Subcutaneous abdominal adipose tissue (tissue), 5 donors: ENCODE data around the gene IER3.
A peak's percentile ranks its signal among the peaks of the same experiment; 100 is the strongest.
"Not testable (repeated sequence)": the region's sequence is repeated elsewhere in the genome, so short reads cannot be mapped to it uniquely, and the experiment has no call there.

Experiments used
- H3K27ac ChIP-seq: one replicate; pipeline ENCODE4 v1.7.0; 2013; ENCODE audit warnings: low read depth, mild to moderate bottlenecking, inconsistent platforms, low read length, moderate library complexity
- H3K27me3 ChIP-seq, 5 donors: one replicate each; pipeline ENCODE4 v1.7.0; 2013; ENCODE audit warnings: low read length in 5 of 5, inconsistent platforms in 1 of 5; ENCODE audit not compliant: control insufficient read depth in 5 of 5, insufficient read depth in 4 of 5
- H3K36me3 ChIP-seq, 5 donors: one replicate each; pipeline ENCODE4 v1.7.0; 2013; ENCODE audit warnings: low read length in 5 of 5; ENCODE audit not compliant: control insufficient read depth in 5 of 5, insufficient read depth in 5 of 5
- H3K4me1 ChIP-seq, 5 donors: one replicate each; pipeline ENCODE4 v1.7.0; 2013; ENCODE audit warnings: low read length in 5 of 5, mild to moderate bottlenecking in 3 of 5, moderate library complexity in 1 of 5; ENCODE audit not compliant: control insufficient read depth in 5 of 5, insufficient read depth in 5 of 5
- H3K4me3 ChIP-seq, 5 donors: one replicate each; pipeline ENCODE4 v1.7.0; 2013; ENCODE audit warnings: low read length in 5 of 5, low read depth in 1 of 5
- H3K9ac ChIP-seq, 5 donors: one replicate each; pipeline ENCODE4 v1.7.0; 2013; ENCODE audit warnings: low read length in 5 of 5, mild to moderate bottlenecking in 4 of 5, moderate library complexity in 3 of 5
- H3K9me3 ChIP-seq, 5 donors: one replicate each; pipeline ENCODE4 v1.7.0; 2013; ENCODE audit warnings: low read length in 5 of 5; ENCODE audit not compliant: control insufficient read depth in 5 of 5
- donor health status: healthy.
- donor health status: healthy.
- donor health status: healthy.
- donor health status: healthy.
- donor health status: healthy.

The IER3 gene

DNA sequence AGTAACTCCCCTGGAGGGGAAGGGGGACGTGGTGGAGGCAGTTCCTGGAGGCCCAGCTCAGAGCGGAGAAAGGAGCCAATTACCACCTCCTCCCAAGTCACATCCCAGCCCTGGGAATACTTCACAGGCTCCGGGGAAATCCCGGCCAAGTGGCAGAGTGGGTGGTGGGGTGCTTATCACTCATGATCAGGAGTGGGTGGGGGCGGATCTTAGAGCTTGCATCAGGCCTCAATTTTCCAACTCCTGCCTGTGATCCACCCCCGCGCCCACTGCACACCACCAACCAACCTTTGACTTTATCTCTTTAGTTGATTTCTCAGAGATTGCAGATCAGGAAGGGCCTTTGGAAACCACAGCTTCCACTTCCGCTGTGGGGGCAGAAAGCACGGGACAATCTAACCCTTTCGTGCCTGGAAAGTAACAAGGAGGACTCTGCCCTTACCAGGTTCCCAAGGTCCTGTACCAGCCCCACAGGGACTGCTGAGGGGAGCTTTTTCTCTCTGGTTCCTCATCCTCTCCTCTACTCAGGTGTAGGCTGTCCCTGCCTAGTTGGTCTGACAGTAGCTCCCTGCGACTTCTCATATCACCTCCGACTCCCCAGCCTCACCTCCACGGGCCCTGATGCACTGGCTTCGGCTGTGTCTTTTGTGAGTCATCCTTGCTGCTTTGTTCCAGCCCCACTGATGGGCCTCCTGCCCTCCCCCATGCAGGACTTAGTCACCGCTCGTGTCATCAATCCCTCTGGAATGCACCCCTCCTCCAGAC is 24.9 kb upstream of the IER3 start:
- Histone ChIP-seq H3K27me3 (no peaks in the 10 kb centered on the region), H3K36me3 (no peaks in the 10 kb centered on the region), H3K9me3 (no peaks in the 10 kb centered on the region), H3K4me1 (peaks cover 5 to 17% (median 10%) of the 10 kb centered on the region in 5 donors), H3K4me3 (peak overlapping the region in 1 of 5 donors; percentile 29), H3K9ac (peak overlapping the region in 1 of 5 donors; percentile 51), H3K27ac (no peak overlapping the region)

DNA sequence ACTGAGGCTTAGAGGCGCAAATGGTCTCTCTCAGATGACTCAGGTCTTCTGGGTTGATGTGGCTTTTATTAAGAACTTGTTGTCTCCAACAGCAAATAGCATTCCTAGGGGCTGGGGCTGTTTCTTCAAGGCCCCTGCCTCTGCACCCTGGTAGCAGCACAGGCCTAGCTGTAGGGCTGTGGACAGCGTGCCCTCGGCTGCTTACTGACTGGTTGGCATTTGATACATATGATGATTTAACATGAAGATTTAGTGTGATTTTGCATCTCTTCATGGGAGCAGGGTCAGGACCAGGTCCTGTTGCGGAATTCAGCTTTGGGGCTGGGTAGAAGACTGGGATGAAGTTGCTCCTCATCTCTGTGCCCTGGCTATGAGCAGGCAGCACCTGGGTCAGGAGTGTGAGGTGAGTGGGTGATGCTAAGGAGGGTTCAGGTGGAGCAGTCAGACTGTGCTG is 24.3 kb upstream of the IER3 start:
- peak overlapping the region in 1 of 5 donors; percentile 51 for H3K9ac ChIP-seq
- H3K4me3 ChIP-seq, result peak overlapping the region in 1 of 5 donors; percentile 29
- H3K27ac ChIP-seq, result no peak overlapping the region
- no peaks in the 10 kb centered on the region for H3K9me3 ChIP-seq
- peaks cover 5 to 17% (median 10%) of the 10 kb centered on the region in 5 donors for H3K4me1 ChIP-seq
- H3K27me3 ChIP-seq, result peaks cover 0 to 3% (median 0%) of the 10 kb centered on the region in 5 donors
- H3K36me3 ChIP-seq, result no peaks in the 10 kb centered on the region

DNA sequence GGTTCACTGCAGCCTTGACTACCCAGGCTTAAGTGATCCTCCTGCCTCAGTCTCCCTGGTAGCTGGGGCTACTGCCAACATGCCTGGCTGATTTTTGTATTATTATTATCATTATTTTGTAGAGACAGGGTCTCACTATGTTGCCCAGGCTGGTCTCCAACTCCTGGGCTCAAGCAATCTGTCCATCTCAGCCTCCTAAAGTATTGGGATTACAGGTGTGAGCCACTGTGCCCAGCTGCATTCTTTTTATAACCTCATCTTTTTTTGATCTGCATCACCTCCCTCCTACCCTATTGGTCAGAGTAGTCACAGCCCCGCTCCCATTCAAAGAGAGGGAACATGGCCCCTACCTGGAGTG is 23.6 kb upstream of the IER3 start:
- peaks cover 5 to 17% (median 10%) of the 10 kb centered on the region in 5 donors for H3K4me1 ChIP-seq

DNA sequence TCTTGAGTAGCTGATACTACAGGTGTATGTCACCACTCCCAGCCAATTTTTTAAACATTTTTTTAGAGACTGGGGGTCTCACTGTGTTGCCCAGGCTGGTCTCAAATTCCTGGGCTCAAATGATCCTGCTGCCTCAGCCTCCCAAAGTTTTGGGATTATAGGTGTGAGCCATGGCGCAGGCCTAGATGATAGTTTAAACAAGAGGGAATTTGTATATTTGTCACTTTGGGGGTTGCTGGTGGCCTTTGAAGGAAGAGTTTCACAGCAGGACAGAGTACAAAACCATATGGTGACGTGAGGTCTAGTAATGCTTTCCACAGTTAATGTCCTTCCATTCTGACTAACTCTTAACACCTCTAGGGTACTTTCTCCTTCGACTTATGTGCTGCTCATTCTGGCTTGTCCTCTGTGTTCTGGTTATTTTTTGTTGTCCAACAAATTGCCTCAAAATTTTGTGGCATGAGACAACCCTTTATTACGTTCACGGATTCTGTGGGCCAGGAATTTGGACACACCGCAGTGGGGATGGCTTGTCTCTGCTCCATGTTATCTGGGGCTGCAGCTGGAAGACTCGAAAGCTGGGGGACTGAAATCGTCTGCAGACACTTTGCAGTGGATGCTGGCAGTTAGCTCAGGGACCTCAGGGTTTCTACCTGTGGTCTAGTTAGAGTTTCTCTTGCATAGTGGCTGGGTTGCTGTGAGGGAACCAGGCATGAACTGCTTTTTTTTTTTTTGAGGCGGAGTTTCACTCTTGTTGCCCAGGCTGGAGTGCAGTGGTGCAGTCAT is 23.0 kb upstream of the IER3 start:
- H3K36me3 ChIP-seq, result no peaks in the 10 kb centered on the region
- peaks cover 5 to 17% (median 10%) of the 10 kb centered on the region in 5 donors for H3K4me1 ChIP-seq
- no peaks in the 10 kb centered on the region for H3K9me3 ChIP-seq
- H3K27ac ChIP-seq, result no peak overlapping the region
- H3K4me3 ChIP-seq, result no peak overlapping the region
- no peak overlapping the region for H3K9ac ChIP-seq
- peaks cover 0 to 3% (median 0%) of the 10 kb centered on the region in 5 donors for H3K27me3 ChIP-seq

More for the DNA sequence above, 23.6 kb upstream of the IER3 start:
- H3K27me3 ChIP-seq, result peaks cover 0 to 3% (median 0%) of the 10 kb centered on the region in 5 donors
- H3K27ac ChIP-seq, result no peak overlapping the region
- no peaks in the 10 kb centered on the region for H3K9me3 ChIP-seq
- H3K4me3 ChIP-seq, result no peak overlapping the region
- H3K9ac ChIP-seq, result no peak overlapping the region
- no peaks in the 10 kb centered on the region for H3K36me3 ChIP-seq

DNA sequence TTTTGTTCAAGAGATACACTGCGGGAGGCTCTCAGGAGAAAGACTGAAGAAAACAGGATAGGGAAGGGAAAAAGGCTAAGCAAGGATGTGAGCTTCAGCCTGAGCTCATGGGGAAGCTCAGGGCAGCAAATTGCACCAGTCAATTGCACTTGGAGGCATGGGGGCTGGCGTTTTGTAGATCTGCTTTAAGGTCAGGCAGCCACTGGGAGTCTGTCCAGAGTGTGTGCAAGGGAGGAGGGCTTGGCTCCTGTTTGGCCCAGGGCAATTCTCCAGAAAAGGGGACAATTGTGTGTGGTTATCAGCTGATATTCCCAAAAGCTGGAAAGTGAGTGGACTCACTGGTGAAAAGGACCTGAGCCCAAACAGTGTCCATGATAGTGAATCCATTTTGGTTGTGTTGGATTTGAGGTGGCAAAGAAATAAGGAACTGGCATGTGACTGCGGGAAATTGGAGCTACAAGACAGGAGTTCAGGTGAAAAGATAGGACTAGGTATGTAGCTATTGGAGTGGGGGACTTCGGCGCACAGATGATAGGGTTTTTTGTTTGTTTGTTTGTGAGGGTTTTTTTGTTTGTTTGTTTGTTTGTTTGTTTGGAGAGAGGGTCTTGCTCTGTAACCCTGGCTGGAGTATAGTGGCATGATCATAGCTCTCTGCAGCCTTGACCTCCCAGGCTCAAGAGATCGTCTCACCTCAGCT is 22.3 kb upstream of the IER3 start:
- no peaks in the 10 kb centered on the region for H3K9me3 ChIP-seq
- peaks cover 0 to 3% (median 0%) of the 10 kb centered on the region in 5 donors for H3K27me3 ChIP-seq
- no peak overlapping the region for H3K4me3 ChIP-seq
- H3K36me3 ChIP-seq, result no peaks in the 10 kb centered on the region
- no peak overlapping the region for H3K27ac ChIP-seq
- H3K4me1 ChIP-seq, result peaks cover 5 to 17% (median 10%) of the 10 kb centered on the region in 5 donors
- H3K9ac ChIP-seq, result no peak overlapping the region

DNA sequence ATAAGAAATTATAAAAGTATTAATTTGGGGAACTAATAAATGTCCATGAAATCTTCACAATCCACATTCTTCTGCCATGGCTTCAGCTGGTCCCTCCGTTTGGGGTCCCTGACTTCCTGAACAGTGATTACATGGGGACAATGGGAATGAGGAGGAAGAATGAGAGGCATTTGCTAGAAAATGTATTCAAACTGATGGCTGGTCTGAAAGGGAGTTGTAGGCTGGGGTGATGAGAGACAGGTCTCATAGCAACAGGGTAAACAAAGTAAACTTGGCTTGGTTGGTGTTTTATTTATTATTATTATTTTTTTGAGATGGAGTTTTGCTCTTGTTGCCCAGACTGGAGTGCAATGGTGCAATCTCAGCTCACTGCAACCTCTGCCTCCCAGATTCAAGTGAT is 21.1 kb upstream of the IER3 start:
- not testable (repeated sequence) for H3K27me3 ChIP-seq, H3K27ac ChIP-seq, H3K9me3 ChIP-seq, H3K9ac ChIP-seq, H3K36me3 ChIP-seq, H3K4me3 ChIP-seq
- H3K4me1 ChIP-seq, result peaks cover 5 to 20% (median 13%) of the 10 kb centered on the region in 5 donors

DNA sequence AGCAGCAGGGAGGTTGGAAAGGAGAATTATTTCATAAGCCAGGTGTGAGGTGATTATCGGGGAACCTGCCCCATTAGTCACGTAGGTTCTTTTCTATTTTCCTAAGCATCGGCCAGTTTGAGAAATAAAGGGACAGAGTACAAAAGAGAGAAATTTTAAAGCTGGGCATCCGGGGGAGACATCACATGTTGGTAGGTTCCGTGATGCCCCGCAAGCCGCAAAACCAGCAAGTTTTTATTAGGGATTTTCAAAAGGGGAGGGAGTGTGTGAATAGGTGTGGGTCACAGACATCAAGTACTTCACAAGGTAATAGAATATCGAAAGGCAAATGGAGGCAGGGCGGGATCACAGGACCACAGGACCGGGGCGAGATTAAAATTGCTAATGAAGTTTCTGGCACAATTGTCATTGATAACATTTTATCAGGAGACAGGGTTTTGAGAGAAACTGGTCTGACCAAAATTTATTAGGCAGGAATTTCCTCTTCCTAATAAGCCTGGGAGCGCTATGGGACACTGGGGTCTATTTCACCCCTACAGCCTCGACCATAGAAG is 20.2 kb upstream of the IER3 start:
- H3K4me1 ChIP-seq, result peaks cover 4 to 24% (median 15%) of the 10 kb centered on the region in 5 donors
- not testable (repeated sequence) for H3K9ac ChIP-seq, H3K27me3 ChIP-seq, H3K4me3 ChIP-seq, H3K27ac ChIP-seq, H3K36me3 ChIP-seq, H3K9me3 ChIP-seq

DNA sequence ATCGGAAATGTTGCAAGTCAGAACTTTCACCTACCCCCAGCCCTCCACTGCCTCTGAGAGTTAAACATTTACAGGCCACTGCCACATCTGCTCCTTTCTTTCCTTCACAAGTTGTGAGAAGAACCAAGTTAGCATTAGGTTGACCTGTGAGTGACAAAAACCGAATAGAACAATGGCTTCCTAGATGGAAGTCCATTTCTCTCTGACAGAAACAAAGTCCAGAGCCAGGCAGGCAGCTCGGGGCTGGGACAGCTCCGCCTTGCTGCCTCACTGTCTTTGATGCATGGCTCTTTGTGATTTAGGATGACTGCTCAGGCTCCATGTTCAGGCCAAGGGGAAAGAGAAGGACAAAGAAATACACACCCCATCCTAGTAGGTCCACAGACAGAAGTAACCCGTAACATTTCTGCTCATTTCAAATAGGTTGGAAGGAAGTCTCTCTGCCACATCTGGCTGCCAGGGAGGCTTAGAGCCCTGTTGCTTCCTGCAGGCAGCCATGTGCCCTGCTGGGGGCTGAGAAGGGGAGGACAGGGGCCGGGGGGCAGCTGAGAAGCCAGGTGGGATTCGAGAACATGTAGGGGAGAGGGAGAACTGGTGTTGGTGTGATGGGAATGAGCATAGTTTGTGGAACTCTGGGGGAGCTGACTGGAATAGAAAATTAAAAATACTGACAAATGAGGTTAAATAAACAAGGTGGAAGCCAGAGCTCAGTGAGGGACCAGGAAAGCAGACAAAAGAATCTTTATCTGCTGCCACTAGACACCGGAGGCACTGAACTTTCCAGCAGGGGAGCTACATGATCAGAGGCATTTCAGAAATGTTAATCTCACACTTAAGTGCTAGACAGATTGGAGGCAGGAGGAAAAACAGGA is 19.5 kb upstream of the IER3 start:
- Histone ChIP-seq H3K36me3 (no peaks in the 10 kb centered on the region), H3K4me3 (no peak overlapping the region), H3K27ac (no peak overlapping the region), H3K9ac (no peak overlapping the region), H3K9me3 (no peaks in the 10 kb centered on the region), H3K4me1 (peaks cover 0 to 24% (median 9%) of the 10 kb centered on the region in 5 donors), H3K27me3 (peaks cover 0 to 3% (median 0%) of the 10 kb centered on the region in 5 donors)

DNA sequence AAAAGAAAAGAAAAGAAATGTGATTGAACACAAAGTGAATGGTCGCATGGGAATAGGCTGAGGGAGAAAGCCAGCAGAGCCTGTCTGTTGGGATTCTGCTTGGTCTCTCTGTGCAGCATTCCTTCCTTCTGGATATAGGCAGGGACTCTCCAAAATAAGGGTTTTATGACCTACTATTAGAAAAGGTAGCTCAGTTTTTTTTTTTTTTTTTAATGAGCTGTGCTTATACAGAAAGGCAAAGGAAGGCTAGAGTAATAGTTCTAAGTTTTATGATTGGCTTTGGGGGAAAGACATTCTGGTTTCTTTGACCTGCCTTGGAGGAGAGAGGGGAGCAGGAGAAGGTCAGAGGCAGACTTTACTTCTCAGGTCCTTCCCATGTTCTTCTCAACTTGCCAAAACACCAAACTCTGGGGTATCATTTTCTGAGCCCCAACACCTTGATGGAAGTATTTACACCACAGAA is 18.8 kb upstream of the IER3 start:
- Histone ChIP-seq H3K27me3 (peaks cover 0 to 3% (median 0%) of the 10 kb centered on the region in 5 donors), H3K9me3 (no peaks in the 10 kb centered on the region), H3K27ac (no peak overlapping the region), H3K36me3 (no peaks in the 10 kb centered on the region), H3K4me1 (peaks cover 0 to 23% (median 6%) of the 10 kb centered on the region in 5 donors), H3K9ac (no peak overlapping the region), H3K4me3 (no peak overlapping the region)
